ENCODE results near the gene SC5D.

SC5D gene

GRCh38 chr11:121300313-121300971 is 7.9 kb downstream of the SC5D start:
- TF ChIP-seq, protein P1, sequence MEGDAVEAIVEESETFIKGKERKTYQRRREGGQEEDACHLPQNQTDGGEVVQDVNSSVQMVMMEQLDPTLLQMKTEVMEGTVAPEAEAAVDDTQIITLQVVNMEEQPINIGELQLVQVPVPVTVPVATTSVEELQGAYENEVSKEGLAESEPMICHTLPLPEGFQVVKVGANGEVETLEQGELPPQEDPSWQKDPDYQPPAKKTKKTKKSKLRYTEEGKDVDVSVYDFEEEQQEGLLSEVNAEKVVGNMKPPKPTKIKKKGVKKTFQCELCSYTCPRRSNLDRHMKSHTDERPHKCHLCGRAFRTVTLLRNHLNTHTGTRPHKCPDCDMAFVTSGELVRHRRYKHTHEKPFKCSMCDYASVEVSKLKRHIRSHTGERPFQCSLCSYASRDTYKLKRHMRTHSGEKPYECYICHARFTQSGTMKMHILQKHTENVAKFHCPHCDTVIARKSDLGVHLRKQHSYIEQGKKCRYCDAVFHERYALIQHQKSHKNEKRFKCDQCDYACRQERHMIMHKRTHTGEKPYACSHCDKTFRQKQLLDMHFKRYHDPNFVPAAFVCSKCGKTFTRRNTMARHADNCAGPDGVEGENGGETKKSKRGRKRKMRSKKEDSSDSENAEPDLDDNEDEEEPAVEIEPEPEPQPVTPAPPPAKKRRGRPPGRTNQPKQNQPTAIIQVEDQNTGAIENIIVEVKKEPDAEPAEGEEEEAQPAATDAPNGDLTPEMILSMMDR (conservative IDR thresholded peaks at IDR 0.05; ENCODE audit: low read depth, low read length): no peak
- no peak for DNase-seq (ENCODE audit: low read depth)
- H3K4me3 ChIP-seq (ENCODE audit: low read length): no peak overlapping the region

- DNase-seq (ENCODE audit: low read depth): no peak
- TF ChIP-seq, protein P1 (conservative IDR thresholded peaks at IDR 0.05; ENCODE audit: low read depth, low read length): no peak
- H3K4me3 ChIP-seq (ENCODE audit: low read length): no peak overlapping the region
Observed at GRCh38 chr11:121300972-121301699, 8.6 kb downstream of the SC5D start.

DNA sequence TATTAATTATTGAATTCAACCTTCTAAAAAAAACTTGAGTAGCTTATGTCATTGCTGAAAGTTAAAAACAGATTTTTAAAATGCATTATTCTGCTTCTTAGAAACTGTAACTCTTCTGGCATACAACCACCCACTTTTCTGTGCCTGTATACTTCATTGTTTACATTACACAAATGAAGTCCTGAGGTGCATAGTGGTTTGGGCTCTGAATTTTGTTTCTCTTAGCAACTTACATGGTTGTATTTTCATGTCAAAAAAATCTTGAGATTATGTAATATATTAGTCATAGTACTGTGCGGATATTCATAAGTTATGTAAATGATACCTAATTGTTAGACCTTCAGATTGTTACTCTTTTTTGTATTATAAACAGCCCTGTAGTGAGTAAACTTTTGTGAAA is 12.2 kb downstream of the SC5D start:
- no peak overlapping the region for H3K4me3 ChIP-seq (ENCODE audit: low read length)
- TF ChIP-seq, protein P1 (conservative IDR thresholded peaks at IDR 0.05; ENCODE audit: low read depth, low read length): no peak
- no peak for DNase-seq (ENCODE audit: low read depth)

DNA sequence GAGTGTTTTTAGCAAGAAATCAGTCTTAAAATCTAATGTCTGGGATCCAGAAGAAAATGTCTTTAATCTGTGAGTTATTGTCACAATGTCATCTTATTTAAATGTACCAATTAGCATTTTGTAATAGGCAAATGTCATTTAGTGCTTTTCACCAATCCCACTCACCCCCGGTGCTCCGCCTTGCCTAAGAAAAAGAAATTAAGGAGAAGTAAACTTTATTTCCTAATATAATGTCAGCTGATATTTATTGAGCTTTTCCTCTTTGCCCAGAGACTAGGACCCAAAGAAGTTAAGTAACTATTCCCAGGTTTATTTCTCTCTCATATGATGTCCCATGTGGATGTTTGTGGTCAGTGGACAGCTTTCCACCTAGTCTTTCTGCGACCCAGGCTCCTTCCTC is 16.2 kb downstream of the SC5D start:
- DNase-seq (ENCODE audit: low read depth): no peak
- no peak overlapping the region for H3K4me3 ChIP-seq (ENCODE audit: low read length)
- TF ChIP-seq, protein P1 (conservative IDR thresholded peaks at IDR 0.05; ENCODE audit: low read depth, low read length): no peak

GRCh38 chr11:121309688-121310087 is 17.1 kb downstream of the SC5D start:
- H3K4me3 ChIP-seq (ENCODE audit: low read length): no peak overlapping the region
- TF ChIP-seq, protein P1 (conservative IDR thresholded peaks at IDR 0.05; ENCODE audit: low read depth, low read length): no peak
- DNase-seq (ENCODE audit: low read depth): no peak

DNA sequence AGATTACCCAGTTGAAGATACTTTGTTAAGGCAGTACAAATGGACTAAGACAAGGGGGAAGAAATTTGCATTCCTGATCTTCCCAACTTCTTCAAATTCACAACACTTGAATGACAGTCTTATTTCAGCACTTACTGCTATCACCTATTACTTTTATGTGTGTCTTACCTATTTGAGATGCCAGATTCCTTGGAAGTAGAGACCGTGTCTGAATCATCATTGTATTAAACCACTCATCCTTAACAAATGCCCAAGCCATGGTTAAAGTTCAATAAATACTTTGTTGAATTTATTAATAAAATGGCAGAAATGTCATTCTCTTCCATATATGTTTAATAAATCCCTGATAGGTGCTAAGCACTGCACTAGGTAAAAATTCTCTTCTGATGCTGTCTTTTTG is 18.3 kb downstream of the SC5D start:
- H3K4me3 ChIP-seq (ENCODE audit: low read length): no peak overlapping the region
- DNase-seq (ENCODE audit: low read depth): no peak
- TF ChIP-seq, protein P1 (conservative IDR thresholded peaks at IDR 0.05; ENCODE audit: low read depth, low read length): no peak

- no peak overlapping the region for H3K4me3 ChIP-seq (ENCODE audit: low read length)
- TF ChIP-seq, protein P1 (conservative IDR thresholded peaks at IDR 0.05; ENCODE audit: low read depth, low read length): no peak
- no peak for DNase-seq (ENCODE audit: low read depth)
Observed at GRCh38 chr11:121311373-121311772, 18.8 kb downstream of the SC5D start.
